ENCODE results near the gene ANK2. TPM values are rescaled to one million over a fixed set of nuclear protein-coding genes. Genes with fewer than 3 reads are reported as not detected.

The ANK2 gene
- total and polyA plus RNA-seq, 7 experiments from 2014 or later: 1.1 to 2.0 TPM; not detected in 5

GRCh38 chr4:113148925-113149324 is 99.5 kb downstream of the ANK2 start:
- no peaks in the 10 kb centered on the region for H3K36me3 ChIP-seq (ENCODE audit: control insufficient read depth in 2 of 3, insufficient read depth in 3 of 3, low read length in 3 of 3)
- Mint-ChIP-seq H3K36me3 (no peaks in the 10 kb centered on the region), H3K4me1 (peaks cover 0 to 17% (median 0%) of the 10 kb centered on the region in 7 donors), H3K27ac (no peak overlapping the region), H3K9me3 (peaks cover 0 to 3% (median 0%) of the 10 kb centered on the region in 11 donors), H3K4me3 (no peak overlapping the region), H3K27me3 (peaks cover 0 to 5% (median 0%) of the 10 kb centered on the region in 5 donors)
- H3K27me3 ChIP-seq (ENCODE audit: control insufficient read depth in 2 of 2, insufficient read depth in 2 of 2, low read length in 2 of 2): no peaks in the 10 kb centered on the region
- ATAC-seq (no peak), DNase-seq (no peak)
- no peak overlapping the region for H3K4me3 ChIP-seq (ENCODE audit: low read length)
- no peaks in the 10 kb centered on the region for H3K4me1 ChIP-seq (ENCODE audit: control insufficient read depth in 2 of 2, insufficient read depth in 2 of 2, low read length in 2 of 2)
- ChIA-PET CTCF (no interaction called here), POLR2A (no interaction called here)
- intact Hi-C loops (cut with micrococcal nuclease): no loop called here
- no peaks in the 10 kb centered on the region for H3K9me3 ChIP-seq (ENCODE audit: control insufficient read depth in 2 of 3, low read length in 3 of 3)
- H3K27ac ChIP-seq (ENCODE audit: low read depth, low read length): no peak overlapping the region

- Mint-ChIP-seq H3K9me3 (peaks cover 0 to 4% (median 0%) of the 10 kb centered on the region in 11 donors), H3K27ac (no peak overlapping the region), H3K36me3 (no peaks in the 10 kb centered on the region), H3K4me1 (peaks cover 0 to under 1% (median 0%) of the 10 kb centered on the region in 7 donors), H3K4me3 (no peak overlapping the region), H3K27me3 (peaks cover 0 to 7% (median 5%) of the 10 kb centered on the region in 5 donors)
- intact Hi-C loops (cut with micrococcal nuclease): no loop called here
- ATAC-seq: no peak
- no peak for DNase-seq
- H3K4me3 ChIP-seq (ENCODE audit: low read length): no peak overlapping the region
- CTCF ChIA-PET: no interaction called here
- POLR2A ChIA-PET: no interaction called here
- H3K9me3 ChIP-seq (ENCODE audit: control insufficient read depth in 2 of 3, low read length in 3 of 3): no peaks in the 10 kb centered on the region
- H3K27ac ChIP-seq (ENCODE audit: low read depth, low read length): no peak overlapping the region
- no peaks in the 10 kb centered on the region for H3K27me3 ChIP-seq (ENCODE audit: control insufficient read depth in 2 of 2, insufficient read depth in 2 of 2, low read length in 2 of 2)
- H3K4me1 ChIP-seq (ENCODE audit: control insufficient read depth in 2 of 2, insufficient read depth in 2 of 2, low read length in 2 of 2): no peaks in the 10 kb centered on the region
- no peaks in the 10 kb centered on the region for H3K36me3 ChIP-seq (ENCODE audit: control insufficient read depth in 2 of 3, insufficient read depth in 3 of 3, low read length in 3 of 3)
These were observed 104.2 kb downstream of the ANK2 start for GRCh38 chr4:113153529-113154101.

DNA sequence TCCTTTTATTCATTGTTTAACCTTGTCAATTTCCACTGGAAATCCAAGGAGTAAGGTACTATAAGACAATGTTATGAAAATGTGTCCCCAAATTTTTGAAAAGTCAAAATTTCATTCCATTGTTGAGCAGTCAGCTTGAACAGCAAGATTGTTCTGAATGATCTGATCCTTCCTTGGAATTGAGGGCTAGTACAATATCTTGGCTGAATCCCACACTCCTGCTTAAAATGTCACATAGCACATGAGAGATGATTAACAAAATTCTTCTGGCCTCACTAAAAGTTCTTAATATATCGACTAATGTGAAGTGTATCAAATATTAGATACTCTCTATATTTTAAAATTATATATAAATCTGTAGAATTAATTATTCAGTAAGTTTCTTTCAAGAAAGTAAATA is 104.8 kb downstream of the ANK2 start:
- Histone ChIP-seq H3K27me3 (ENCODE audit: control insufficient read depth in 2 of 2, insufficient read depth in 2 of 2, low read length in 2 of 2) (no peaks in the 10 kb centered on the region), H3K4me3 (ENCODE audit: low read length) (no peak overlapping the region), H3K27ac (ENCODE audit: low read depth, low read length) (no peak overlapping the region), H3K36me3 (ENCODE audit: control insufficient read depth in 2 of 3, insufficient read depth in 3 of 3, low read length in 3 of 3) (no peaks in the 10 kb centered on the region), H3K4me1 (ENCODE audit: control insufficient read depth in 2 of 2, insufficient read depth in 2 of 2, low read length in 2 of 2) (no peaks in the 10 kb centered on the region), H3K9me3 (ENCODE audit: control insufficient read depth in 2 of 3, low read length in 3 of 3) (no peaks in the 10 kb centered on the region)
- no peak for DNase-seq
- CTCF ChIA-PET: no interaction called here
- intact Hi-C loops (cut with micrococcal nuclease): no loop called here
- no peak for ATAC-seq
- Mint-ChIP-seq H3K27ac (no peak overlapping the region), H3K4me1 (no peaks in the 10 kb centered on the region), H3K4me3 (no peak overlapping the region), H3K36me3 (no peaks in the 10 kb centered on the region), H3K27me3 (peaks cover 0 to 7% (median 5%) of the 10 kb centered on the region in 5 donors), H3K9me3 (peaks cover 0 to 4% (median 0%) of the 10 kb centered on the region in 11 donors)
- POLR2A ChIA-PET: no interaction called here

DNA sequence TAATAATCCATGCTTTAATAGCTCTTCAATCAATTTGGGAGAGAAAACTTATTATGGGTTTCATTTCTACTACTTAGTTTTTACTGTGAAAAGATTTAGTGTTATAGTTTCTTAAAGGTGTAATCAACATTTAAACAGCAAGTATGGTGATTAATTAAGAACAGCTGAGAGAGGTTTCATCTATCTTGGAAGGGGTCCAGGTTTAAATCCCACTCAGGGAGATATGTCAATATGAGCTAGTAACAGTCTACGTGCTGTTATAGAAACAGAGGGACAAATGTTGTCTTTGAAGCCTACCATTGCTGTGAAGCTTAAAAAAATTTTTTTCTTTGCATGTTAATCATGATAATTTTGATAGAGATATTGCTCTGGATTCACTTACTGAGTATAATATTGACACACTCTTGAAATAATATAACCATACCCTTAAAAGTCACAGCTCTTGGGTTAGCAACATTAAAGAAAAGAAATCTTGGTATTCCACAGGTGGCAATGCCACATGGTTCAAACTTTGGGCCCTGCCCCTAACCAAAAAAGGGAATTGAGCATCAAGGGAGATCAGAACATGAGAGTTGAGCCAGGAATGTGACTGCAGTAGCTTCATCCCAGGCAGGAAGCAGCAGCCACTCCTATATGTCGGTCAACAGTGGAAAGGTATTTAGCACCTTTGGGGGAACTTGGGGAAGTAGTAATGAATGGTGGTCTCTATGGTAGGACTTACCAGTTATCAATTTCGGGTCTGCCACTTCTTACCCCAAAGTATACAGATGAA is 107.8 kb downstream of the ANK2 start:
- CTCF ChIA-PET: no interaction called here
- intact Hi-C loops (cut with micrococcal nuclease): no loop called here

GRCh38 chr4:113159942-113160545 is 110.6 kb downstream of the ANK2 start:
- Mint-ChIP-seq H3K9me3 (peaks cover 0 to 4% (median 0%) of the 10 kb centered on the region in 11 donors), H3K27ac (no peak overlapping the region), H3K36me3 (no peaks in the 10 kb centered on the region), H3K4me1 (no peaks in the 10 kb centered on the region), H3K4me3 (no peak overlapping the region), H3K27me3 (peaks cover 0 to 15% (median 5%) of the 10 kb centered on the region in 5 donors)
- Histone ChIP-seq H3K9me3 (ENCODE audit: control insufficient read depth in 2 of 3, low read length in 3 of 3) (no peaks in the 10 kb centered on the region), H3K27ac (ENCODE audit: low read depth, low read length) (no peak overlapping the region), H3K4me3 (ENCODE audit: low read length) (no peak overlapping the region), H3K4me1 (ENCODE audit: control insufficient read depth in 2 of 2, insufficient read depth in 2 of 2, low read length in 2 of 2) (no peaks in the 10 kb centered on the region), H3K27me3 (ENCODE audit: control insufficient read depth in 2 of 2, insufficient read depth in 2 of 2, low read length in 2 of 2) (no peaks in the 10 kb centered on the region), H3K36me3 (ENCODE audit: control insufficient read depth in 2 of 3, insufficient read depth in 3 of 3, low read length in 3 of 3) (no peaks in the 10 kb centered on the region)
- intact Hi-C loops (cut with micrococcal nuclease): no loop called here
- ChIA-PET POLR2A (no interaction called here), CTCF (no interaction called here)
- DNase-seq (no peak), ATAC-seq (no peak)

More for the DNA sequence above, 107.8 kb downstream of the ANK2 start:
- H3K4me1 Mint-ChIP-seq: no peaks in the 10 kb centered on the region
- no peaks in the 10 kb centered on the region for H3K27me3 ChIP-seq (ENCODE audit: control insufficient read depth in 2 of 2, insufficient read depth in 2 of 2, low read length in 2 of 2)
- H3K9me3 Mint-ChIP-seq: peaks cover 0 to 4% (median 0%) of the 10 kb centered on the region in 11 donors
- H3K27ac Mint-ChIP-seq: no peak overlapping the region
- no peaks in the 10 kb centered on the region for H3K9me3 ChIP-seq (ENCODE audit: control insufficient read depth in 2 of 3, low read length in 3 of 3)
- no peaks in the 10 kb centered on the region for H3K36me3 ChIP-seq (ENCODE audit: control insufficient read depth in 2 of 3, insufficient read depth in 3 of 3, low read length in 3 of 3)
- H3K27ac ChIP-seq (ENCODE audit: low read depth, low read length): no peak overlapping the region
- no peaks in the 10 kb centered on the region for H3K4me1 ChIP-seq (ENCODE audit: control insufficient read depth in 2 of 2, insufficient read depth in 2 of 2, low read length in 2 of 2)
- ATAC-seq: no peak
- no peak overlapping the region for H3K4me3 Mint-ChIP-seq
- no peaks in the 10 kb centered on the region for H3K36me3 Mint-ChIP-seq
- no peak for DNase-seq
- peaks cover 0 to 11% (median 3%) of the 10 kb centered on the region in 5 donors for H3K27me3 Mint-ChIP-seq
- POLR2A ChIA-PET: no interaction called here
- no peak overlapping the region for H3K4me3 ChIP-seq (ENCODE audit: low read length)

- H3K9me3 Mint-ChIP-seq: peaks cover 0 to 4% (median 0%) of the 10 kb centered on the region in 11 donors
- POLR2A ChIA-PET: no interaction called here
These were observed 111.1 kb downstream of the ANK2 start for GRCh38 chr4:113160548-113160947.

More at GRCh38 chr4:113160548-113160947, 111.1 kb downstream of the ANK2 start:
- Histone ChIP-seq H3K4me1 (ENCODE audit: control insufficient read depth in 2 of 2, insufficient read depth in 2 of 2, low read length in 2 of 2) (no peaks in the 10 kb centered on the region), H3K27ac (ENCODE audit: low read depth, low read length) (no peak overlapping the region), H3K9me3 (ENCODE audit: control insufficient read depth in 2 of 3, low read length in 3 of 3) (no peaks in the 10 kb centered on the region), H3K27me3 (ENCODE audit: control insufficient read depth in 2 of 2, insufficient read depth in 2 of 2, low read length in 2 of 2) (no peaks in the 10 kb centered on the region), H3K36me3 (ENCODE audit: control insufficient read depth in 2 of 3, insufficient read depth in 3 of 3, low read length in 3 of 3) (no peaks in the 10 kb centered on the region), H3K4me3 (ENCODE audit: low read length) (no peak overlapping the region)
- no peaks in the 10 kb centered on the region for H3K4me1 Mint-ChIP-seq
- H3K27me3 Mint-ChIP-seq: peaks cover 0 to 15% (median 5%) of the 10 kb centered on the region in 5 donors
- CTCF ChIA-PET: no interaction called here
- H3K36me3 Mint-ChIP-seq: no peaks in the 10 kb centered on the region
- H3K4me3 Mint-ChIP-seq: no peak overlapping the region
- intact Hi-C loops (cut with micrococcal nuclease): no loop called here
- ATAC-seq (no peak), DNase-seq (no peak)
- no peak overlapping the region for H3K27ac Mint-ChIP-seq

All from naive thymus-derived CD4-positive, alpha-beta T cell (primary cell).